IMR-90 (cell line): ENCODE data around the gene IRAK1. TPM values are rescaled to one million over a fixed set of nuclear protein-coding genes. Genes with fewer than 3 reads are reported as not detected.

Source experiments
- ATAC-seq: fragments of 200-7000 bp; cut with Tn5 transposase; 2 replicates; pipeline ENCODE4 v1.9.1; 2020; ENCODE audit warnings: low read depth, mild to moderate bottlenecking, moderate library complexity
- BruUV-seq: library from RNA; stranded (reverse); fragments of 400-500 nt; replicated peaks from 2 replicates; lab custom pipeline; 2021; lab: Mats Ljungman, UMichigan
- CTCF ChIA-PET: fragments of 300-600 bp; formaldehyde crosslinking; extraction: SDS; loops from one replicate; lab custom pipeline; 2021; ENCODE audit warnings: antibody characterized with exemption; lab: Yijun Ruan, JAX
- POLR2A ChIA-PET: fragments of 300-600 bp; sonication (Branson Sonifier 250); formaldehyde crosslinking; loops from one replicate; lab custom pipeline; 2022; ENCODE audit warnings: antibody characterized with exemption; ENCODE audit not compliant: unreplicated experiment; lab: Charles Lee
- DNase-seq: peaks from one replicate; pipeline ENCODE4 v3.0.0; 2013
- H2AFZ ChIP-seq: replicated peaks from 2 replicates; pipeline ENCODE3; 2013; ENCODE audit warnings: low read length, mild to moderate bottlenecking; ENCODE audit not compliant: poor library complexity
- H2AK5ac ChIP-seq: 2 replicates; pipeline ENCODE4 v1.6.1; 2013; ENCODE audit warnings: low read depth, low read length, inconsistent platforms
- H2AK9ac ChIP-seq: replicated peaks from 2 replicates; pipeline ENCODE3; 2013; ENCODE audit warnings: mild to moderate bottlenecking, low read depth, low read length, moderate library complexity; ENCODE audit not compliant: poor library complexity
- H2BK120ac ChIP-seq: 2 replicates; pipeline ENCODE4 v1.6.1; 2013; ENCODE audit warnings: low read depth, low read length, inconsistent platforms
- H2BK15ac ChIP-seq: 3 replicates; pipeline ENCODE4 v1.6.1; 2013; ENCODE audit warnings: low read depth, low read length, inconsistent platforms
- H2BK20ac ChIP-seq: 2 replicates; pipeline ENCODE4 v1.6.1; 2013; ENCODE audit warnings: low read depth, mild to moderate bottlenecking, inconsistent platforms, low read length, moderate library complexity
- H2BK5ac ChIP-seq: 2 replicates; pipeline ENCODE4 v1.6.1; 2013; ENCODE audit warnings: mild to moderate bottlenecking, low read depth, low read length, inconsistent platforms; ENCODE audit not compliant: poor library complexity, severe bottlenecking
- H3K14ac ChIP-seq: replicated peaks from 2 replicates; pipeline ENCODE4 v1.6.1; 2013; ENCODE audit warnings: low read depth, low read length, inconsistent platforms
- H3K18ac ChIP-seq: 2 replicates; pipeline ENCODE4 v1.6.1; 2013; ENCODE audit warnings: low read depth, low read length, control low read depth
- H3K23ac ChIP-seq: 2 replicates; pipeline ENCODE4 v1.6.1; 2013; ENCODE audit warnings: low read depth, low read length, inconsistent platforms
- H3K27ac ChIP-seq: 2 replicates; pipeline ENCODE4 v1.5.1; 2013; ENCODE audit warnings: mild to moderate bottlenecking, control low read depth, low read length; ENCODE audit not compliant: insufficient read depth
- H3K27me3 ChIP-seq: 2 replicates; pipeline ENCODE4 v1.6.1; 2013; ENCODE audit warnings: low read length; ENCODE audit not compliant: control insufficient read depth, insufficient read depth
- H3K36me3 ChIP-seq: 2 replicates; pipeline ENCODE4 v1.6.1; 2013; ENCODE audit warnings: low read length, mixed read lengths; ENCODE audit not compliant: control insufficient read depth, insufficient read depth
- H3K4ac ChIP-seq: 2 replicates; pipeline ENCODE4 v1.6.1; 2013; ENCODE audit warnings: low read depth, low read length, inconsistent platforms
- H3K4me1 ChIP-seq: 2 replicates; pipeline ENCODE4 v1.6.1; 2013; ENCODE audit warnings: low read length, mixed read lengths; ENCODE audit not compliant: control insufficient read depth, insufficient read depth
- H3K4me2 ChIP-seq: 2 replicates; pipeline ENCODE4 v1.6.1; 2013; ENCODE audit warnings: low read depth, mild to moderate bottlenecking, control low read depth, low read length, moderate library complexity
- H3K4me3 ChIP-seq: 2 replicates; pipeline ENCODE4 v1.5.1; 2013; ENCODE audit warnings: low read depth, mild to moderate bottlenecking, control low read depth, low read length, moderate library complexity; ENCODE audit not compliant: insufficient read depth
- H3K56ac ChIP-seq: 2 replicates; pipeline ENCODE4 v1.6.1; 2013; ENCODE audit warnings: low read length, inconsistent platforms; ENCODE audit not compliant: insufficient read depth; ENCODE audit errors: extremely low read depth
- H3K79me1 ChIP-seq, 2 experiments: 2 replicates each; pipeline ENCODE4 v1.6.1; 2013; ENCODE audit warnings: low read length in 2 of 2, inconsistent platforms in 1 of 2, low read depth in 1 of 2
- H3K9ac ChIP-seq: 2 replicates; pipeline ENCODE4 v1.6.1; 2013; ENCODE audit warnings: low read depth, low read length, control low read depth
- H3K9me1 ChIP-seq: 2 replicates; pipeline ENCODE4 v1.6.1; 2013; ENCODE audit warnings: low read length, inconsistent platforms; ENCODE audit not compliant: insufficient read depth
- H3K9me3 ChIP-seq: 2 replicates; pipeline ENCODE4 v1.6.1; 2013; ENCODE audit warnings: low read length; ENCODE audit not compliant: control insufficient read depth, insufficient read depth
- H4K20me1 ChIP-seq: 2 replicates; pipeline ENCODE4 v1.6.1; 2013; ENCODE audit warnings: low read length, inconsistent platforms; ENCODE audit not compliant: insufficient read depth
- H4K5ac ChIP-seq: 2 replicates; pipeline ENCODE4 v1.6.1; 2013; ENCODE audit warnings: mild to moderate bottlenecking, low read depth, low read length, control low read depth
- H4K8ac ChIP-seq, 2 experiments: 2 replicates each; pipeline ENCODE4 v1.6.1; 2013; ENCODE audit warnings: low read depth in 2 of 2, low read length in 2 of 2, control low read depth in 1 of 2, inconsistent platforms in 1 of 2
- H4K91ac ChIP-seq: 2 replicates; pipeline ENCODE4 v1.6.1; 2013; ENCODE audit warnings: low read depth, low read length, inconsistent platforms; ENCODE audit not compliant: insufficient read depth
- BHLHE40 ChIP-seq: fragments of 150-350 bp; IDR thresholded peaks from 2 replicates; pipeline ENCODE4 v1.6.1; 2016; ENCODE audit warnings: mild to moderate bottlenecking, low read depth, low read length
- CEBPB ChIP-seq: IDR thresholded peaks from 2 replicates; pipeline ENCODE4 v1.6.1; 2012; ENCODE audit warnings: low read depth, low read length, improper control_type of control experiment
- CHD1 ChIP-seq: IDR thresholded peaks from 2 replicates; pipeline ENCODE4 v1.6.1; 2012; ENCODE audit warnings: low read depth, low read length, improper control_type of control experiment
- FOS ChIP-seq: fragments of 150-350 bp; IDR thresholded peaks from 2 replicates; pipeline ENCODE4 v1.6.1; 2016; ENCODE audit warnings: low read depth, low read length
- MAFK ChIP-seq: IDR thresholded peaks from 2 replicates; pipeline ENCODE4 v1.6.1; 2012; ENCODE audit warnings: low read depth, low read length, improper control_type of control experiment
- MAZ ChIP-seq: IDR thresholded peaks from 2 replicates; pipeline ENCODE4 v1.6.1; 2012; ENCODE audit warnings: low read depth, mild to moderate bottlenecking, low read length, improper control_type of control experiment, moderate library complexity, borderline replicate concordance
- MXI1 ChIP-seq: IDR thresholded peaks from 2 replicates; pipeline ENCODE4 v1.6.1; 2012; ENCODE audit warnings: low read depth, mild to moderate bottlenecking, low read length, moderate library complexity, borderline replicate concordance
- NFE2L2 ChIP-seq: fragments of 150-350 bp; IDR thresholded peaks from 2 replicates; pipeline ENCODE4 v1.6.1; 2016; ENCODE audit warnings: low read depth, mild to moderate bottlenecking, low read length
- POLR2A ChIP-seq: IDR thresholded peaks from 2 replicates; pipeline ENCODE4 v1.6.1; 2012; ENCODE audit warnings: mild to moderate bottlenecking, low read depth, low read length
- RAD21 ChIP-seq: IDR thresholded peaks from 2 replicates; pipeline ENCODE4 v1.6.1; 2012; ENCODE audit warnings: low read length, improper control_type of control experiment
- RCOR1 ChIP-seq: IDR thresholded peaks from 2 replicates; pipeline ENCODE4 v1.6.1; 2012; ENCODE audit warnings: mild to moderate bottlenecking, low read length, improper control_type of control experiment; ENCODE audit not compliant: insufficient replicate concordance
- RFX5 ChIP-seq: IDR thresholded peaks from 2 replicates; pipeline ENCODE4 v1.8.0; 2012; ENCODE audit warnings: low read depth, mild to moderate bottlenecking, low read length, moderate library complexity
- SMC3 ChIP-seq: fragments of 150-350 bp; IDR thresholded peaks from 2 replicates; pipeline ENCODE4 v1.6.1; 2016; ENCODE audit warnings: low read depth, mild to moderate bottlenecking, antibody characterized with exemption, low read length, moderate library complexity
- whole genome bisulfite sequencing, 2 experiments: methylation state at CpG; one replicate each; pipeline versions ENCODE4 v1.1.5 to v1.1.7; 2013; ENCODE audit warnings: missing lambda C conversion rate in 2 of 2; ENCODE audit not compliant: insufficient read length in 1 of 2; ENCODE audit errors: extremely low coverage in 2 of 2; 5-methylcytosine and 5-hydroxymethylcytosine counted together
- dilution Hi-C: fragments of 300-500 bp; cut with HindIII; formaldehyde crosslinking; loops from one replicate; pipeline ENCODE4 v1.14.3; 2018; ENCODE audit warnings: low sequenced_read_pairs; ENCODE audit not compliant: unreplicated experiment
- in situ Hi-C: fragments of 300-500 bp; cut with MboI; formaldehyde crosslinking; loops from 3 replicates; pipeline ENCODE4 v1.14.3; 2019; ENCODE audit warnings: low sequenced_read_pairs, inconsistent platforms, mixed read lengths
- intact Hi-C: fragments of 100-400 bp; cut with micrococcal nuclease; formaldehyde crosslinking; loops from 2 replicates; pipeline ENCODE4 v1.10.0; 2022
- polyA plus RNA-seq, 3 experiments: library from polyadenylated mRNA; depleted of rRNA; stranded (reverse); fragments of >200 nt; gene quantifications; 2 replicates each; pipeline ENCODE4 v1.2.3, GENCODE V29; 2012; ENCODE audit warnings: low replicate concordance in 1 of 3
- total RNA-seq: library from RNA; depleted of rRNA; stranded (reverse); fragments of >200 nt; gene quantifications from 2 replicates; pipeline ENCODE4 v1.2.3, GENCODE V29; 2012
- TF ChIP-seq, protein P1 (sequence below): fragments of 150-350 bp; IDR thresholded peaks from 2 replicates; pipeline ENCODE4 v1.6.1; 2016; ENCODE audit warnings: low read depth, mild to moderate bottlenecking, low read length, moderate library complexity, borderline replicate concordance
- TF ChIP-seq, protein P2 (sequence below): fragments of 150-350 bp; IDR thresholded peaks from 2 replicates; pipeline ENCODE4 v1.6.1; 2017; ENCODE audit warnings: mild to moderate bottlenecking, antibody characterized with exemption, low read length, low read depth
- TF ChIP-seq, protein P3 (sequence below): conservative IDR thresholded peaks from 2 replicates; pipeline ENCODE4 v1.5.1; 2012; ENCODE audit warnings: mild to moderate bottlenecking, low read depth, low read length, improper control_type of control experiment

Gene IRAK1
- total and polyA plus RNA-seq, 2 of the 4 experiments (the other 2 are of a cell fraction): 33.3 to 50.2 TPM

DNA sequence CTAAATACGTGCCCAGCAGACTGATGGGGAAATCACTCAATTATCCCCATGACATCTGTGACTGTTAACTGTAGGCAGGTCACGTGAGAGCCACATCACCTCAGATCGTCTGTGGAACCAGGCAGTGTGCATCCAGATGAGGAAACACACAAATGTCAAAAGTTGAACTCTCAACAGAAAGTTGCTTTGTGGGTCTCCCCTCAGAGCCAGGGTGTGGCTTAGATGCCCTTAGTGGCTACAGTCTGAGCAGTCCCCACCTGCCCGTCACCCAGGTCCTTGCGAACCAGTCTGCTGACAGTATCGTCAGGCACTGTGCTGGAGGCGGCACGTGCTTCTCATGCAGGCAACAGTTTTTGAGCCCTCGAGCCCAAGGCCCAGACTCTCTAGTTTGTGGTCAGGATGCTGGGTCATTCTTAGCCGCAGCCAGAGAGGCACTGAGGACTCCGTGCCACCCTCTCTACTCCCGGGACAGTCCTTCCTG lies 36.3 kb downstream of the IRAK1 start:
- no peaks in the 10 kb centered on the region for H3K79me1 ChIP-seq
- no peaks in the 10 kb centered on the region for H3K4me1 ChIP-seq
- no peak overlapping the region for H3K23ac ChIP-seq
- no peaks in the 10 kb centered on the region; the same call in 1 of the 2 replicates for H3K27me3 ChIP-seq
- H3K4me2 ChIP-seq: no peak overlapping the region
- no peak overlapping the region for H3K9ac ChIP-seq
- no peak overlapping the region for H4K5ac ChIP-seq
- H3K9me1 ChIP-seq: no peaks in the 10 kb centered on the region
- H2AK5ac ChIP-seq: no peak overlapping the region
- ATAC-seq (no peak), DNase-seq (no peak)
- H2BK15ac ChIP-seq: no peak overlapping the region
- H2AK9ac ChIP-seq: no peak overlapping the region
- TF ChIP-seq MAFK (no peak), RAD21 (no peak), POLR2A (no peak), SMC3 (no peak), FOS (no peak), CHD1 (no peak), MAZ (no peak), RCOR1 (no peak), NFE2L2 (no peak), BHLHE40 (no peak), RFX5 (no peak), MXI1 (no peak), CEBPB (no peak)
- TF ChIP-seq, protein P1, sequence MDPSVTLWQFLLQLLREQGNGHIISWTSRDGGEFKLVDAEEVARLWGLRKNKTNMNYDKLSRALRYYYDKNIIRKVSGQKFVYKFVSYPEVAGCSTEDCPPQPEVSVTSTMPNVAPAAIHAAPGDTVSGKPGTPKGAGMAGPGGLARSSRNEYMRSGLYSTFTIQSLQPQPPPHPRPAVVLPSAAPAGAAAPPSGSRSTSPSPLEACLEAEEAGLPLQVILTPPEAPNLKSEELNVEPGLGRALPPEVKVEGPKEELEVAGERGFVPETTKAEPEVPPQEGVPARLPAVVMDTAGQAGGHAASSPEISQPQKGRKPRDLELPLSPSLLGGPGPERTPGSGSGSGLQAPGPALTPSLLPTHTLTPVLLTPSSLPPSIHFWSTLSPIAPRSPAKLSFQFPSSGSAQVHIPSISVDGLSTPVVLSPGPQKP: no peak
- TF ChIP-seq, protein P2, sequence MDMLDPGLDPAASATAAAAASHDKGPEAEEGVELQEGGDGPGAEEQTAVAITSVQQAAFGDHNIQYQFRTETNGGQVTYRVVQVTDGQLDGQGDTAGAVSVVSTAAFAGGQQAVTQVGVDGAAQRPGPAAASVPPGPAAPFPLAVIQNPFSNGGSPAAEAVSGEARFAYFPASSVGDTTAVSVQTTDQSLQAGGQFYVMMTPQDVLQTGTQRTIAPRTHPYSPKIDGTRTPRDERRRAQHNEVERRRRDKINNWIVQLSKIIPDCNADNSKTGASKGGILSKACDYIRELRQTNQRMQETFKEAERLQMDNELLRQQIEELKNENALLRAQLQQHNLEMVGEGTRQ: no peak
- TF ChIP-seq, protein P3, sequence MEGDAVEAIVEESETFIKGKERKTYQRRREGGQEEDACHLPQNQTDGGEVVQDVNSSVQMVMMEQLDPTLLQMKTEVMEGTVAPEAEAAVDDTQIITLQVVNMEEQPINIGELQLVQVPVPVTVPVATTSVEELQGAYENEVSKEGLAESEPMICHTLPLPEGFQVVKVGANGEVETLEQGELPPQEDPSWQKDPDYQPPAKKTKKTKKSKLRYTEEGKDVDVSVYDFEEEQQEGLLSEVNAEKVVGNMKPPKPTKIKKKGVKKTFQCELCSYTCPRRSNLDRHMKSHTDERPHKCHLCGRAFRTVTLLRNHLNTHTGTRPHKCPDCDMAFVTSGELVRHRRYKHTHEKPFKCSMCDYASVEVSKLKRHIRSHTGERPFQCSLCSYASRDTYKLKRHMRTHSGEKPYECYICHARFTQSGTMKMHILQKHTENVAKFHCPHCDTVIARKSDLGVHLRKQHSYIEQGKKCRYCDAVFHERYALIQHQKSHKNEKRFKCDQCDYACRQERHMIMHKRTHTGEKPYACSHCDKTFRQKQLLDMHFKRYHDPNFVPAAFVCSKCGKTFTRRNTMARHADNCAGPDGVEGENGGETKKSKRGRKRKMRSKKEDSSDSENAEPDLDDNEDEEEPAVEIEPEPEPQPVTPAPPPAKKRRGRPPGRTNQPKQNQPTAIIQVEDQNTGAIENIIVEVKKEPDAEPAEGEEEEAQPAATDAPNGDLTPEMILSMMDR: no peak
- no peaks in the 10 kb centered on the region; the same call in 1 of the 2 replicates for H3K36me3 ChIP-seq
- H3K4ac ChIP-seq: no peak overlapping the region
- in situ Hi-C loops (no loop called here), dilution Hi-C loops (no loop called here), intact Hi-C loops (no loop called here)
- H2BK20ac ChIP-seq: no peak overlapping the region
- H3K56ac ChIP-seq: no peak overlapping the region
- H3K9me3 ChIP-seq: peaks cover 4% of the 10 kb centered on the region; the same call in 1 of the 2 replicates
- H4K91ac ChIP-seq: no peak overlapping the region
- no peak overlapping the region for H3K4me3 ChIP-seq
- H3K14ac ChIP-seq: no peak overlapping the region
- no TSS peak for BruUV-seq
- no peak overlapping the region for H3K27ac ChIP-seq
- 84% methylated on average over 6 of the region's 12 CpGs; no CpG with 5 or more reads in 1 of the 2 experiments for WGBS, 2 experiments
- H2BK120ac ChIP-seq: no peak overlapping the region
- H4K8ac ChIP-seq: no peak overlapping the region
- no peaks in the 10 kb centered on the region for H4K20me1 ChIP-seq
- ChIA-PET CTCF (no interaction called here), POLR2A (no interaction called here)
- no peak overlapping the region for H2AFZ ChIP-seq
- H3K18ac ChIP-seq: no peak overlapping the region
- H2BK5ac ChIP-seq: no peak overlapping the region
